Endothelial cell of umbilical vein (primary cell): Measurements from ENCODE around the gene SPAG9. TPM values are rescaled to one million over a fixed set of nuclear protein-coding genes. Genes with fewer than 3 reads are reported as not detected.
A peak's percentile ranks its signal among the peaks of the same experiment; 100 is the strongest.

Experiments
- BruUV-seq: library from RNA; stranded (reverse); fragments of 400-500 nt; replicated peaks from 2 replicates; lab custom pipeline; 2021; lab: Mats Ljungman, UMichigan
- CTCF ChIA-PET: fragments of 300-600, 350-600 bp; sonication (Branson Sonifier 250); formaldehyde crosslinking; loops from one replicate; lab custom pipeline; 2021; ENCODE audit warnings: antibody characterized with exemption, inconsistent platforms; lab: Charles Lee
- POLR2A ChIA-PET: fragments of 300-600, 350-600 bp; sonication (Branson Sonifier 250); formaldehyde crosslinking; loops from one replicate; lab custom pipeline; 2021; ENCODE audit warnings: antibody characterized with exemption, inconsistent platforms; lab: Charles Lee
- DNase-seq: peaks from one replicate; pipeline ENCODE4 v3.0.0-alpha.2; 2011; ENCODE audit warnings: low read depth, low spot score
- FAIRE-seq: peaks from 2 replicates; lab custom pipeline; 2011; peaks lifted over from hg19 to GRCh38; lab: Jason Lieb, UNC
- H2AFZ ChIP-seq: 2 replicates; pipeline ENCODE4 v1.6.0; 2012; ENCODE audit warnings: low read depth, low read length, control low read depth, inconsistent platforms
- H3K27ac ChIP-seq: 2 replicates; pipeline ENCODE4 v1.5.1; 2011; ENCODE audit warnings: low read depth, mild to moderate bottlenecking, control low read depth, low read length, moderate library complexity; ENCODE audit not compliant: insufficient read depth
- H3K27me3 ChIP-seq, 2 experiments: 2 replicates each; pipeline versions ENCODE4 v1.6.0 to v1.6.1; 2011; ENCODE audit warnings: low read length in 2 of 2, mixed read lengths in 1 of 2; ENCODE audit not compliant: control insufficient read depth in 2 of 2, insufficient read depth in 2 of 2
- H3K36me3 ChIP-seq, 2 experiments: 2 replicates in 1 of 2; 3 replicates in 1 of 2; pipeline ENCODE4 v1.5.1; 2011; ENCODE audit warnings: low read length in 2 of 2, mild to moderate bottlenecking in 1 of 2, moderate library complexity in 1 of 2; ENCODE audit not compliant: control insufficient read depth in 2 of 2, insufficient read depth in 2 of 2; ENCODE audit errors: extremely low read depth in 1 of 2
- H3K4me1 ChIP-seq: 3 replicates; pipeline ENCODE4 v1.5.1; 2011; ENCODE audit warnings: mild to moderate bottlenecking, low read length; ENCODE audit not compliant: control insufficient read depth, insufficient read depth; ENCODE audit errors: extremely low read depth
- H3K4me2 ChIP-seq: 2 replicates; pipeline ENCODE4 v1.6.1; 2011; ENCODE audit warnings: low read length, control low read depth, mixed read lengths; ENCODE audit not compliant: insufficient read depth
- H3K4me3 ChIP-seq, 3 experiments: fragments of 200-600 bp in 1 of 3; sonication (generic), shearing (Covaris generic) in 1 of 3; replicated peaks in 1 of 3; 2 replicates each; pipeline ENCODE4 v1.5.1; 2011 to 2016; ENCODE audit warnings: control low read depth in 3 of 3, low read length in 3 of 3, mild to moderate bottlenecking in 2 of 3, inconsistent platforms in 1 of 3, low read depth in 1 of 3, moderate library complexity in 1 of 3; ENCODE audit not compliant: insufficient read depth in 1 of 3
- H3K79me2 ChIP-seq: 2 replicates; pipeline ENCODE4 v1.6.0; 2012; ENCODE audit warnings: low read length, inconsistent platforms; ENCODE audit not compliant: control insufficient read depth, insufficient read depth
- H3K9ac ChIP-seq: replicated peaks from 2 replicates; pipeline ENCODE3; 2011; ENCODE audit warnings: low read length, control low read depth; ENCODE audit not compliant: insufficient read depth; ENCODE audit errors: extremely low read depth
- H3K9me1 ChIP-seq: replicated peaks from 3 replicates; pipeline ENCODE4 v1.6.0; 2011; ENCODE audit warnings: mild to moderate bottlenecking, low read length; ENCODE audit not compliant: control insufficient read depth, insufficient read depth; ENCODE audit errors: extremely low read depth
- H3K9me3 ChIP-seq: replicated peaks from 2 replicates; pipeline ENCODE4 v1.5.1; 2012; ENCODE audit warnings: low read length, inconsistent platforms; ENCODE audit not compliant: control insufficient read depth, insufficient read depth
- H4K20me1 ChIP-seq: replicated peaks from 2 replicates; pipeline ENCODE3; 2011; ENCODE audit warnings: mild to moderate bottlenecking, low read length; ENCODE audit not compliant: control insufficient read depth, insufficient read depth; ENCODE audit errors: extremely low read depth
- CTCF ChIP-seq, 2 donors: IDR thresholded peaks; 1 replicate in 1 of 2; 2 replicates in 1 of 2; pipeline ENCODE4 v1.5.1; 2011; ENCODE audit warnings: low read length in 2 of 2, mild to moderate bottlenecking in 2 of 2, moderate library complexity in 2 of 2, control low read depth in 1 of 2, inconsistent platforms in 1 of 2, low read depth in 1 of 2; ENCODE audit not compliant: insufficient read depth in 1 of 2; ENCODE audit errors: extremely low read depth in 1 of 2
- FOS ChIP-seq: IDR thresholded peaks from 2 replicates; pipeline ENCODE4 v1.6.1; 2011; ENCODE audit warnings: mild to moderate bottlenecking, low read length, moderate library complexity, borderline replicate concordance; ENCODE audit not compliant: insufficient read depth
- JUN ChIP-seq: IDR thresholded peaks from 2 replicates; pipeline ENCODE4 v1.6.1; 2011; ENCODE audit warnings: borderline replicate concordance, low read depth; ENCODE audit not compliant: insufficient read length, insufficient read depth
- MAX ChIP-seq: IDR thresholded peaks from 2 replicates; pipeline ENCODE4 v1.6.1; 2011; ENCODE audit not compliant: insufficient read depth, insufficient read length
- MYC ChIP-seq: IDR thresholded peaks from one replicate; pipeline ENCODE4 v1.6.1; 2011; ENCODE audit warnings: mild to moderate bottlenecking, low read depth, low read length
- POLR2A ChIP-seq: IDR thresholded peaks from 2 replicates; pipeline ENCODE4 v1.6.1; 2012; ENCODE audit warnings: low read depth, mild to moderate bottlenecking, control low read depth, low read length
- dilution Hi-C: fragments of 300-500 bp; cut with MboI; formaldehyde crosslinking; loops from one replicate; pipeline ENCODE4 v1.15.0; 2019; ENCODE audit warnings: low sequenced_read_pairs; ENCODE audit not compliant: extremely low pct_ligation_motif_present
- intact Hi-C: fragments of 100-400 bp; cut with micrococcal nuclease; formaldehyde crosslinking; loops from one replicate; pipeline ENCODE4 v1.10.0; 2022
- polyA plus RNA-seq, 4 experiments: library from polyadenylated mRNA; depleted of rRNA in 3 of 4; stranded (reverse) in 3 of 4; unstranded in 1 of 4; fragments of >200 nt; gene quantifications; 2 replicates each; pipeline versions ENCODE4 v1.2.1 to v1.2.3, GENCODE V29; 2011 to 2012; ENCODE audit warnings: missing spikeins in 1 of 4
- total RNA-seq: library from RNA; stranded (reverse); gene quantifications from 2 replicates; pipeline ENCODE4 v1.2.3, GENCODE V29; 2021

Gene SPAG9
- total and polyA plus RNA-seq, 2 donors (not counting 3 experiments of a cell fraction or from before 2014, with no cell fraction given), result 16.5 to 75.0 TPM

GRCh38 chr17:50954641-50955121 lies 166.0 kb downstream of the SPAG9 start:
- no peak overlapping the region for H3K9ac ChIP-seq
- dilution Hi-C loops, result no loop called here
- no peak overlapping the region for H3K4me3 ChIP-seq
- no peaks in the 10 kb centered on the region for H3K79me2 ChIP-seq
- no peaks in the 10 kb centered on the region for H3K9me3 ChIP-seq
- TF ChIP-seq CTCF (IDR thresholded peaks at IDR 0.05; ENCODE audit: extremely low read depth in 1 of 2, insufficient read depth in 1 of 2, low read depth in 1 of 2, low read length in 2 of 2) (no peak), MYC (no peak), JUN (no peak), MAX (no peak), FOS (no peak), POLR2A (no peak)
- H3K27ac ChIP-seq, result no peak overlapping the region
- no peaks in the 10 kb centered on the region for H4K20me1 ChIP-seq
- CTCF ChIA-PET, result interaction anchor here (0.9 to 12.5 kb wide), 10 partner anchors 10 to 199 kb away, joined by 3 to 343 read pairs (median 4); partner anchors contain the start of genes NME1 and TOB1
- BruUV-seq, result TSS peak; percentile 84
- no peaks in the 10 kb centered on the region for H3K36me3 ChIP-seq
- intact Hi-C loops, result loop anchor here (5.0 kb wide), 1 partner anchor 407 kb away; the partner anchor contains the start of gene SPATA20
- H2AFZ ChIP-seq, result peak overlapping the region; percentile 23
- H3K27me3 ChIP-seq, result no peaks in the 10 kb centered on the region
- no peak overlapping the region for H3K4me2 ChIP-seq
- FAIRE-seq (no peak), DNase-seq (no peak)
- peaks cover 7% of the 10 kb centered on the region for H3K4me1 ChIP-seq
- H3K9me1 ChIP-seq, result no peaks in the 10 kb centered on the region
- POLR2A ChIA-PET, result interaction anchor here (1.1 to 3.8 kb wide), 3 partner anchors 88 to 102 kb away, joined by 3 to 18 read pairs (median 3); partner anchors contain the start of gene TOB1
